LHCN-M2 (cell line): ENCODE measurements around the gene ASB7. TPM values are rescaled to one million over a fixed set of nuclear protein-coding genes. Genes with fewer than 3 reads are reported as not detected.
"Not testable (repeated sequence)": the region's sequence is repeated elsewhere in the genome, so short reads cannot be mapped to it uniquely, and the experiment has no call there.

Experiments used
- DNase-seq: peaks from one replicate; pipeline ENCODE4 v3.0.0-alpha.2; 2012; ENCODE audit warnings: low read depth
- polyA plus RNA-seq: library from polyadenylated mRNA; unstranded; fragments of >200 nt; gene quantifications from one replicate; pipeline ENCODE4 v1.2.1, GENCODE V29; 2012; ENCODE audit warnings: missing spikeins
- total RNA-seq: library from RNA; depleted of rRNA; stranded (reverse); fragments of >200 nt; gene quantifications from 2 replicates; pipeline ENCODE4 v1.2.3, GENCODE V29; 2014; rRNA removed

The ASB7 gene
- 8.5 and 11.0 TPM in 2 replicates for total RNA-seq
- polyA plus RNA-seq, result 3.0 TPM

GRCh38 chr15:100602064-100602822 lies at the start of gene ASB7, which contains the start of gene LINS1:
TSS of gene ASB7 (plus strand) at chr15:100602589. CDS start at chr15:100612217, 9,628 bp downstream.
TSS of gene LINS1 (minus strand) at chr15:100602184. CDS start at chr15:100580842, 21,342 bp downstream.
- peak; percentile 100 for DNase-seq

GRCh38 chr15:100553468-100553867 lies 48.9 kb upstream of the ASB7 start:
- DNase-seq, result no peak

- no peak for DNase-seq
These were observed 43.6 kb upstream of the ASB7 start for GRCh38 chr15:100558771-100559254.

- peak; percentile 3 for DNase-seq
These were observed 43.1 kb upstream of the ASB7 start for GRCh38 chr15:100559330-100559729.

GRCh38 chr15:100560323-100560722 lies 42.1 kb upstream of the ASB7 start:
- DNase-seq, result no peak

GRCh38 chr15:100565591-100565990 lies 36.8 kb upstream of the ASB7 start:
- DNase-seq, result no peak

- DNase-seq, result no peak
These were observed 35.4 kb upstream of the ASB7 start for GRCh38 chr15:100566850-100567628.

GRCh38 chr15:100569391-100569790 lies 33.0 kb upstream of the ASB7 start:
- no peak for DNase-seq

- DNase-seq, result peak; percentile 5
These were observed 32.1 kb upstream of the ASB7 start for GRCh38 chr15:100570275-100570674.

- no peak for DNase-seq
These were observed 31.6 kb upstream of the ASB7 start for GRCh38 chr15:100570735-100571313.

- no peak for DNase-seq
These were observed 30.7 kb upstream of the ASB7 start for GRCh38 chr15:100571592-100572167.

- peak; percentile 17 for DNase-seq
These were observed 29.9 kb upstream of the ASB7 start for GRCh38 chr15:100572362-100572983.

- no peak for DNase-seq
These were observed 28.9 kb upstream of the ASB7 start for GRCh38 chr15:100573526-100573925.

GRCh38 chr15:100580414-100580813 lies 22.0 kb upstream of the ASB7 start:
- no peak for DNase-seq

GRCh38 chr15:100588638-100589242 lies 13.6 kb upstream of the ASB7 start:
- DNase-seq, result peak; percentile 63

- not testable (repeated sequence) for DNase-seq
These were observed 11.2 kb upstream of the ASB7 start for GRCh38 chr15:100591163-100591562.

- DNase-seq, result no peak
These were observed 10.6 kb upstream of the ASB7 start for GRCh38 chr15:100591835-100592234.

- peak; percentile 88 for DNase-seq
These were observed 9.5 kb upstream of the ASB7 start for GRCh38 chr15:100592898-100593297.

GRCh38 chr15:100593431-100593830 lies 9.0 kb upstream of the ASB7 start:
- DNase-seq, result no peak

- no peak for DNase-seq
These were observed 6.4 kb upstream of the ASB7 start for GRCh38 chr15:100595964-100596363.

GRCh38 chr15:100596792-100597191 lies 5.6 kb upstream of the ASB7 start:
- no peak for DNase-seq
